NCI-H1092 (cell line): ENCODE data around the gene NECTIN1.

Experiments
- DNase-seq: peaks from one replicate; lab custom pipeline; 2025; lab: John Stamatoyannopoulos, UW

The NECTIN1 gene

GRCh38 chr11:119755356-119756071 is 26.5 kb upstream of the NECTIN1 start:
- DNase-seq: no peak

GRCh38 chr11:119754656-119755355 is 25.8 kb upstream of the NECTIN1 start:
- DNase-seq: no peak

- no peak for DNase-seq
These were observed 25.2 kb upstream of the NECTIN1 start for GRCh38 chr11:119754199-119754598.

GRCh38 chr11:119752946-119753345 is 23.9 kb upstream of the NECTIN1 start:
- DNase-seq: no peak

- no peak for DNase-seq
These were observed 23.4 kb upstream of the NECTIN1 start for GRCh38 chr11:119752345-119752871.

- DNase-seq: no peak
These were observed 21.1 kb upstream of the NECTIN1 start for GRCh38 chr11:119750056-119750455.

- no peak for DNase-seq
These were observed 20.1 kb upstream of the NECTIN1 start for GRCh38 chr11:119749006-119749565.

GRCh38 chr11:119747868-119748660 is 19.1 kb upstream of the NECTIN1 start:
- no peak for DNase-seq

- no peak for DNase-seq
These were observed 17.0 kb upstream of the NECTIN1 start for GRCh38 chr11:119745776-119746535.

- no peak for DNase-seq
These were observed 16.1 kb upstream of the NECTIN1 start for GRCh38 chr11:119745112-119745511.

GRCh38 chr11:119744577-119744976 is 15.6 kb upstream of the NECTIN1 start:
- DNase-seq: no peak

- DNase-seq: no peak
These were observed 14.0 kb upstream of the NECTIN1 start for GRCh38 chr11:119743006-119743405.

- DNase-seq: no peak
These were observed 13.4 kb upstream of the NECTIN1 start for GRCh38 chr11:119742263-119742861.

- no peak for DNase-seq
These were observed 12.6 kb upstream of the NECTIN1 start for GRCh38 chr11:119741369-119742262.

GRCh38 chr11:119739975-119740374 is 11.0 kb upstream of the NECTIN1 start:
- no peak for DNase-seq

- DNase-seq: peak; percentile 45
These were observed 10.2 kb upstream of the NECTIN1 start for GRCh38 chr11:119739021-119739703.

GRCh38 chr11:119738059-119738439 is 9.0 kb upstream of the NECTIN1 start:
- DNase-seq: no peak

GRCh38 chr11:119737366-119738058 is 8.5 kb upstream of the NECTIN1 start:
- DNase-seq: no peak

GRCh38 chr11:119734788-119735187 is 5.8 kb upstream of the NECTIN1 start:
- DNase-seq: peak; percentile 85
